Germinal center (tissue), 1 donor: ENCODE results near the gene RABGGTA.

Source experiments
- DNase-seq: peaks from one replicate; pipeline ENCODE4 v3.0.0; 2012; ENCODE audit warnings: mixed read lengths, low spot score

The RABGGTA gene

GRCh38 chr14:24271134-24271833, at the start of gene RABGGTA:
Gene RABGGTA, minus strand, starts transcription at chr14:24271597. Its CDS starts 482 bp downstream, at chr14:24271115.
- peak; percentile 96 for DNase-seq

GRCh38 chr14:24317141-24317928, 45.9 kb upstream of the RABGGTA start:
- no peak for DNase-seq

- DNase-seq: no peak
Observed at GRCh38 chr14:24316597-24316950, 45.2 kb upstream of the RABGGTA start.

- no peak for DNase-seq
Observed at GRCh38 chr14:24315807-24316596, 44.6 kb upstream of the RABGGTA start.

DNA sequence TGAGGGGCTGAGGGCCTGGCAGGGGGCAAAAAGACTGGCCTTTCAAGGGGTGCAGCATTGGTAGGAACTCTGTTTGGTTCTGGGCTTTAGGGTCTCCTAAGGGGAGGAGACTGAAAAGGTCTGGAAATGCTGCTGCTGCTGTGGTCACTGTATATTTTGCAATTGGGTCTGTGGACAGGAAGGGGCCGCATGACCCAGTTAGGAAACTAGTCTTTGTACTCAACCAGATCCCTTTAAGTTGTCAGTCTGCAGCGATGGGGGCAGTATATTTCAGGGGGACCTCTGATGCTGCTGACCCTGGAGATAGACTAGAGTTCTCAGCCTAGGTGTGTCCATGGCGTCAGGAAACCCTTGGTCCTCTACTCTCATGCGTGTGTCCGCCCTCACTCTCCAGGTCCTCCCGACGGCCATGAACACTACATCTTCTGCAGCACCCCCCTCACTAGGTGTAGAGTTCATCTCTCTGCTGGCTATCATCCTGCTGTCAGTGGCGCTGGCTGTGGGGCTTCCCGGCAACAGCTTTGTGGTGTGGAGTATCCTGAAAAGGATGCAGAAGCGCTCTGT, 43.9 kb upstream of the RABGGTA start:
- DNase-seq: no peak

DNA sequence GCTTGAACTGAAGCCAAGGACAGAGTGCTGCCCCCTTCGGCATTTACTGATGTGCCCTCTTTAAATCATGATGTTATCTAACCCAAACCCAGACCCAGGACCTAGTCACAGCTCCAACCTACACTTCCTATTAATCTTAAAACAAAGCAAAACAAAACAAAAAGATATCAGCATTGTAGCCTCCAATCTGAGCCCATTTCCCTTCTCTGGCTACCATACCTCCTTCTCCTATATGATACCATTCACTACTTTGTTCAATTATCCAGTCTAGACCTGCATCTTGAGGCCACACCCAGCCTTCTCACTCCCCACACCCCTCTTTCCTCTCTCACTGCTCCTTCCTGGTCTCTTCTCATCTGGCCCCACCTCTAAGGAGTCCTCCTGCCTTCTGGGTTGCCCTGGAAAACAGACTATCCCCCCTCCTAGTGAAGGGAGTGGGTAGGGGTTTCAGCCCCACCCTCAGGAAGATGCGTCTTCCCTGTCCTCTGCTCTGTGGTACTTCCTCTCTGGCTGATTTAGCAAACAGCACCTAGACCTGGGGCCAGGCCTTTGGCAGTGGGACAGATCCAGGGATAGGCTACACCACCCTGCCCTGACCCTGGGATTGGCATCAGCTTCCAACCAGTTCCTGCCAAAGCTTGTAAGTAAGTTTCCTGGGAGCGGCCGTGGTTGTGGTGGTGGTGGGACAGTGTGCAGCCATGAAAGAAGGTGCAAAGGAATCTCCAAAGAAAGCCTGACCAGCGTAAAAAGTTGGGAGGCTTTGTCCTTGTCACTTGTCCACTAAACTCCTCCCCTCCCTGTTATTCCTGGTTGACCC, 43.2 kb upstream of the RABGGTA start:
- DNase-seq: no peak

DNA sequence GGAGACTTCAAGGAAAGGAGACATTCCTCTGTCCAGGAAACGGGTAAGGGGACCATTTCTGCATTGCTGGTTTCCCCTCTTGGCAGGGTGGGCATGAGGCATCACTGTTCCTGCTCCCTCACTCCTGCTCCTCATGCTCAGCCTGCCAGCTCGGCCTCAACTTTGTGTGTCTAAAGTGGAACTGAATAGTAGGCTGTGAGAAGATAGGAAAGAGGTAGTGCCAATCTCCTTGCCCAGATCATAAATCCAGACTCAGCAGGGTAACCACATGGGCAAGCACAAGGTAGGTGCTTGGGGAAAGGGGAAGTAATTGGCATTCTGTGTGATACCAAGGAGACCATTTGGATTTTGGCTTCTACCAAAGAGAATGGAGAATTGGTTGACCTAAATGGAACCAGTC, 42.5 kb upstream of the RABGGTA start:
- DNase-seq: no peak

GRCh38 chr14:24312736-24313507, 41.5 kb upstream of the RABGGTA start:
- DNase-seq: no peak

- no peak for DNase-seq
Observed at GRCh38 chr14:24311837-24312615, 40.6 kb upstream of the RABGGTA start.

GRCh38 chr14:24310646-24311604, 39.5 kb upstream of the RABGGTA start, which contains the start of gene LTB4R:
Gene LTB4R, plus strand, starts transcription at chr14:24311502. Its CDS starts 4,150 bp downstream, at chr14:24315652.
- peak; percentile 77 for DNase-seq

DNA sequence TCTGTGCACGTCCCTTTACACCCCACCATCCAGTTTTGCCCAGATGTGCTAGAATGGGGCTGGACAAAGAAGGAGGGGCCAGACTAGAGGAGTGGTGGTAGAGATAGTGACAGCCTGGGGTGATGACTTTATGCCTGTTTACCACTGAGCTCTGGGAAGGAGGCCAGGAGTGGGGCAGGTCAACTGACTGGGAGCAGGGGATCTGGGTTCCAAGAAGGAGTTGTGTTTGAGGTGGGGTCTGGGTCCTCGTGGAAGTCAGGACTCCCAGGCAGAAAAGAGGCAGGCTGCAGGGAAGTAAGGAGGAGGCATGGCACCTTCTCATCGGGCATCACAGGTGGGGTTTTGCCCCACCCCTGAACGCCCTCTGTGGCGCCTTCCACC, 38.9 kb upstream of the RABGGTA start:
- DNase-seq: no peak

DNA sequence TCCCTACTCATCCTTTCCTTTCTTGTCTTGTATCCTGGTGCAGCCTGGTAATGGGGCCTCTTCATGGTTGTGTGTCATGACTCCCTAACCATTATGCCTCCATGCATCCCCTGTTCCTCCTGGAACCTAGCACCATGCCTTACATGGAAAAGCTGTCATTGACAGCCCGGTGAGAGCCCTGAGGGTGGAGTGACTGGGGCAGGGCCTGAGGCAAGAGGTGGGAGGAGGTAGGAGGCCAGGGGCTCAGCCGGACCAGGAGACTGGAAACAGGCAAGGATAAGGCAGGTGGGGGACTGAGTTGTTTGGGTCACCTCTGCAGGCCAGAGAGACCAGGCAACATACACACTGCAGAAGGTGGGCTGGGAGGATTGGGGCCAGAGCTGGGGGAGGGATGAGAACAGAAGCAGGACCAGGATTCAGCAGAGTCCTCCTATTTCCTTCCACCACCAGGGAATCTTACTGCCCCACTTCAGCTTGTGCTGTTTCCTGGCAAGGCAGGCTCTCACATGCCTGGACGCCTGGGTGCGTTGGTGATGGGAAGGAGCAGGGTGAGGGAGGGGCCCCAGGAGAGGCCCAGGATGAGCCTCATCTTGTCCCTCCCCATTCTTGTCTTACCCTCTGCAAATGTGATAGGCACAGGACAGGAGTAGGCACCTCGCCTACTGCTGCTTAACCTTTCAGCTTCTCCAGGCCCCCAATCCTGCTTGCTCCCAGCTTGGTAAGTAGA, 38.3 kb upstream of the RABGGTA start, which contains the start of gene LTB4R2:
Gene LTB4R2 (plus strand): TSS at position 603 of the 727 bp plus-strand sequence. CDS start 525 bp downstream, outside the sequence.
- no peak for DNase-seq

DNA sequence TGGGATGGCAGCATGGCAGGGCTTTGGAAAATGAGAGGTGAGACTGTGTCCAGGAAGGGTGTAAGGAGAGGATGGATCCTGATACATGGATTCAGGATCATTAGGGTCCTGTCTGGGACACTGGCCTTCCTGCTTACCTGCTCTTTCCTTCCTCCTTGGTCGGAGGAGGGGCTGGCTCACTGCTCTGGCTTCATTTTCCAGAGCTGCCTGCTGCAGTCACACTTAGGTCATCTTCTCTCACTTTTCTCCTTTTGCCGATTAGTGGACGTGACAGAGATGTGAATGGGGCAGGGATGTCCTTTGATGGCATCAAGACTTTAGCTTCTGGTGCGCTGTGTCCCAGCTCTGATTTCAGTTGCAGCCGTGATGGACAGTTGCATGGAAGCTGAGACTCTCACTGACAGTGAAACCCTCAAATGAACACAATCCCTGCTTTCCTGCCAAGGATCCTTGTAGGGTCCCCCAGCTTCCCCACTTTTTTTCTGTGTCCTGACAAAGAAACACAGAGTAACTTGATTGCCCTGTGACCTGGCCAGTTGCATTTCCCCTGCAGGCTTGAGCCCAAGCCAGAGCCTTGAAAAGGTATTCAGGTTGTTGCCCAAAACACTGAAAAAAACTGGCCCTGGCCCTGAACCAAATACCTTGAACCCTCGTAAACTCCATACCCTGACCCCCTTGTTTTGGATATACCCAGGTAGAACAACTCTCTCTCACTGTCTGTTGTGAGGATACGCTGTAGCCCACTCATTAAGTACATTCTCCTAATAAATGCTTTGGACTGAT, 37.1 kb upstream of the RABGGTA start:
- no peak for DNase-seq

GRCh38 chr14:24307575-24308341, 36.4 kb upstream of the RABGGTA start, which contains the start of gene CIDEB:
Gene CIDEB, minus strand, starts transcription at chr14:24307977. Its CDS starts 119 bp downstream, at chr14:24307858.
- DNase-seq: peak; percentile 73

- no peak for DNase-seq
Observed at GRCh38 chr14:24307156-24307574, 35.8 kb upstream of the RABGGTA start.

- no peak for DNase-seq
Observed at GRCh38 chr14:24304019-24304387, 32.6 kb upstream of the RABGGTA start.
